ENCODE data around the gene KIF1A.

KIF1A gene

DNA sequence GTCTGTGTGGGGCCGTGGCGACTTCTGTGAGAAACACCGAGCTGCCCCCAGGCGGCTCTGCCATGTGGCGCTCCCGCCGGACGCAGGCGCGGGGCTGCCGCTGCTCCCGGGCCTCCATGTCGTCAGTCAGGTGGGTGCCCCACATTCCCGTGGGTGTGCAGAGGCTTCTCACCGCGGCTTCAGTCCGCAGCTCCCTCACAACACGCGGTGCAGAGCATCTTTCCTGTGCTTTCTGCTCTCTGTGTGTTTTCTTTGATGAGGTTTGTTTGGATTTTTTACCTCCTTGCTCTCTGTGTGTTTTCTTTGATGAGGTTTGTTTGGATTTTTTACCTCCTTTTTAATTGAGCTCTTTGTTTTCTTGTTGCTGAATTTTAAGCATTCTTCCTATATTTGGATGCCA, 115.4 kb downstream of the KIF1A start:
- TF ChIP-seq SIN3A (IDR thresholded peaks at IDR 0.05; ENCODE audit: borderline replicate concordance, insufficient read depth, low read length) = no peak
- TF ChIP-seq POLR2AphosphoS5 (IDR thresholded peaks at IDR 0.05; ENCODE audit: low read depth, low read length) = no peak
- no peak for TF ChIP-seq TAF1 (IDR thresholded peaks at IDR 0.05; ENCODE audit: borderline replicate concordance, insufficient read depth, low read length)
- TF ChIP-seq FOXP2 (optimal IDR thresholded peaks at IDR 0.05; ENCODE audit: borderline replicate concordance, extremely low read depth, extremely low read length, insufficient read depth) = no peak
- TF ChIP-seq REST (IDR thresholded peaks at IDR 0.05; ENCODE audit: insufficient read depth in 1 of 2, low read depth in 2 of 2, low read length in 2 of 2) = no peak

GRCh38 chr2:240703417-240704341, 116.3 kb downstream of the KIF1A start:
- no peak for TF ChIP-seq SIN3A (IDR thresholded peaks at IDR 0.05; ENCODE audit: borderline replicate concordance, insufficient read depth, low read length)
- TF ChIP-seq TAF1 (IDR thresholded peaks at IDR 0.05; ENCODE audit: borderline replicate concordance, insufficient read depth, low read length) = no peak
- TF ChIP-seq FOXP2 (optimal IDR thresholded peaks at IDR 0.05; ENCODE audit: borderline replicate concordance, extremely low read depth, extremely low read length, insufficient read depth) = no peak
- TF ChIP-seq REST (IDR thresholded peaks at IDR 0.05; ENCODE audit: insufficient read depth in 1 of 2, low read depth in 2 of 2, low read length in 2 of 2) = no peak
- TF ChIP-seq POLR2AphosphoS5 (IDR thresholded peaks at IDR 0.05; ENCODE audit: low read depth, low read length) = no peak

- TF ChIP-seq FOXP2 (optimal IDR thresholded peaks at IDR 0.05; ENCODE audit: borderline replicate concordance, extremely low read depth, extremely low read length, insufficient read depth) (no peak), REST (IDR thresholded peaks at IDR 0.05; ENCODE audit: insufficient read depth in 1 of 2, low read depth in 2 of 2, low read length in 2 of 2) (no peak), POLR2AphosphoS5 (IDR thresholded peaks at IDR 0.05; ENCODE audit: low read depth, low read length) (no peak), SIN3A (IDR thresholded peaks at IDR 0.05; ENCODE audit: borderline replicate concordance, insufficient read depth, low read length) (no peak), TAF1 (IDR thresholded peaks at IDR 0.05; ENCODE audit: borderline replicate concordance, insufficient read depth, low read length) (no peak)
Observed at GRCh38 chr2:240702640-240703011, 117.4 kb downstream of the KIF1A start.

DNA sequence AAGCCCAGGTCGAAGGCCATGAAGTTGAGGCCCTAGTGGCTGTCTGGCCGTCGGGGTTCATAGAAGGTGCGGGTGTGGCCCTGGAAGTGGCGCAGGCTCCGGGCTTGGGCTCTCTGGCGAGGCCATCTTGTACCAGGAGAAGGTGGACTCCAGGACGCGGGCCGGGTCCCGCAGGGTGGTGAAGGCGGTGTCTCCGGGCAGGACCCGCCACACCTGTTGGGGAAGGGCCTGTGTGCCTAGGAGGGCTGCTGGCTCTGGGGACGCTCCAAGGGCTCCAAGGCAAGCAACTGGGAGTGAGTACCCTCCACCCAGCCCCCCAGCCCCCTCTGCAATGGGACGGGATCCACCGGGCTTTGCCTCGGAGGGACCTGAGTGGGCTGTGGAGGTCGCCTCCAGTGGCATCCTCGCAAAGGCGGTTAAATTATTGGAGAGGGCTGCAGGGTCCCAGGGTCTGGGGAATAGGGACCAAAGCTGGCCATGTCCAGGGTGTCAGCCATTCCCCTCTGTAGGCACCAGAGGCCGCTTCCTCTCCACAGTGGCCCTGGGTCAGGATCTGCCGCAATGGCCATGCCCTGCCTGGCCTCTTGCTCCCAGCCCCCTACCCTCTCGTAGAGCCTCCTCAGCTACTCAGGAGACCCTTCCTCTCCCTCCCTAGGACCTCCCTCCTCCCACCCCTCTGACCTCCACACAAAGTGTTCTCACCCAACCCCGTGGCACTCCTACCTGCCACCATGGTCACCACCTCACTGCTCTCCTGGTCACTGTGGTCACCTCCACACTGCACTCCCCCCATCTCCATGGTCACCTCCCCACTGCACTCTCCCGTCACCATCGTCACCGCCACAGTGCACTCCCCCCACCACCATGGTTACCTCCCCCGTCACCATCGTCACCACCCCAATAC, 118.0 kb downstream of the KIF1A start:
- no peak for TF ChIP-seq POLR2AphosphoS5 (IDR thresholded peaks at IDR 0.05; ENCODE audit: low read depth, low read length)

DNA sequence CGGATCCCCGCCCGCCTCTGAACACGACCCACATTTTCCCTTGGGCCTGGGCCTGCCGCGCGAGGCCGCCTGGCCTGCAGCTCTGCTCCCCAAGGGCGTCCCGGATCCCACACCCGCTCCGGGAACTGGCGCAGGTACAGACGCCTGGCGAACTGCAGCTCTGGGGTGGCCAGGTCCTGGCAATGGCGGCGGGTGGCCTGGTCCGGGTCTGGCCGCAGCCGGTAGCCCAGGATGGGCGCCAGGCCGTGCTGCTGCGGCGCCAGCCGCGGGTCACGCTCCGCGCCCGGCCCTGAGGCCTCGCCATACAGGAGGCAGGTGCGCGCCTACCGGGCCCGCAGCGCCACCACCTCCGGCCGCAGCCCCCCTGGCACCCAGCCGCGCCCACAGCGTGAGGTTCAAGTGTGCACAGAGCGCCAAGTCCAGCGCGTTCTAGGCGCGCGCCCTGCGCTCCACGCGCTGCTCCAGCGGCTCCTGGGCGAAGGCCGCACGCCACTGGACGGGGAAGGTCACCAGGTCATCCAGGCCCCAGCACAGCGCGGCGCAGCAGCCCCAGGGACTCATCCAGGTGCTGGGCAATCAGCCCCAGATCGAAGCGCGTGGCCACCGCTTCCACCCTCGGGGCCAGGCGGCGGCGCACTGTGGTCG, 118.8 kb downstream of the KIF1A start:
- TF ChIP-seq FOXP2 (optimal IDR thresholded peaks at IDR 0.05; ENCODE audit: borderline replicate concordance, extremely low read depth, extremely low read length, insufficient read depth) (no peak), REST (IDR thresholded peaks at IDR 0.05; ENCODE audit: insufficient read depth in 1 of 2, low read depth in 2 of 2, low read length in 2 of 2) (no peak), TAF1 (IDR thresholded peaks at IDR 0.05; ENCODE audit: borderline replicate concordance, insufficient read depth, low read length) (no peak), SIN3A (IDR thresholded peaks at IDR 0.05; ENCODE audit: borderline replicate concordance, insufficient read depth, low read length) (no peak), POLR2AphosphoS5 (IDR thresholded peaks at IDR 0.05; ENCODE audit: low read depth, low read length) (no peak)
